Parathyroid adenoma (tissue), 2 donors: ENCODE results near the gene STON2.

Experiments
- H2AFZ ChIP-seq: fragments of 300-600 bp; sonication (generic); one replicate; pipeline ENCODE4 v1.7.0; 2017; ENCODE audit warnings: antibody characterized with exemption, mild to moderate bottlenecking
- H3K27ac ChIP-seq: fragments of 300-600 bp; sonication (generic); one replicate; pipeline ENCODE4 v1.7.0; 2017
- H3K27me3 ChIP-seq: fragments of 300-600 bp; sonication (generic); one replicate; pipeline ENCODE4 v1.7.0; 2017; ENCODE audit warnings: low read length; ENCODE audit not compliant: control insufficient read depth, insufficient read depth
- H3K36me3 ChIP-seq: fragments of 300-600 bp; sonication (generic); one replicate; pipeline ENCODE4 v1.7.0; 2017; ENCODE audit warnings: low read length; ENCODE audit not compliant: control insufficient read depth, insufficient read depth
- H3K4me1 ChIP-seq: fragments of 300-600 bp; sonication (generic); one replicate; pipeline ENCODE4 v1.7.0; 2017; ENCODE audit warnings: control low read depth
- H3K4me2 ChIP-seq: fragments of 300-600 bp; sonication (generic); one replicate; pipeline ENCODE4 v1.7.0; 2017; ENCODE audit warnings: low read length
- H3K4me3 ChIP-seq: fragments of 300-600 bp; sonication (generic); one replicate; pipeline ENCODE4 v1.7.0; 2017; ENCODE audit warnings: low read depth, low read length
- H3K79me2 ChIP-seq: fragments of 300-600 bp; sonication (generic); one replicate; pipeline ENCODE4 v1.7.0; 2017; ENCODE audit warnings: control low read depth
- H3K9ac ChIP-seq: fragments of 300-600 bp; sonication (generic); one replicate; pipeline ENCODE4 v1.7.0; 2017; ENCODE audit warnings: mild to moderate bottlenecking
- H3K9me3 ChIP-seq: fragments of 300-600 bp; sonication (generic); one replicate; pipeline ENCODE4 v1.7.0; 2017; ENCODE audit warnings: low read length; ENCODE audit not compliant: control insufficient read depth
- TF ChIP-seq, protein P1 (sequence below): fragments of 300-600 bp; sonication (generic); IDR thresholded peaks from one replicate; pipeline ENCODE4 v1.7.0; 2017; ENCODE audit warnings: antibody characterized with exemption, mild to moderate bottlenecking
- donor health status: primary hyperparathyroidism.

The STON2 gene

DNA sequence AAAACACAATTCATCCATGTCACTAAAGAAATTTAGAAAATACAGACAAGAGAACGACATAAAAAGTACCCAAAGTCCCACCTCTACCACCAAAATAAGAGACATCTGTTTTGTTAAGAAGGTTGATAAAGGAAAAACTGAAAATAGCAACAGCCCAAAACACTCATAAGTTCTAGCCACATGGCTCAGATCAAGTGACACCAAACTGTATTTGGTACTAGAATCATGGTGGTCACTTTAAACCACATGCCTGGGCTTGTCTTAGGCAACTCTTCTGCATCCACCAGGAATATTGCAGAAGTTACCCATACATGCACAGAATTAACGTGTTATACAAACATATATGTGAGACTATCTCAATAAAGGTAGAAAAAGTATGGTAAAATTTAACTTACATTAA, 101.2 kb downstream of the STON2 start:
- no peak overlapping the region for H3K4me3 ChIP-seq
- no peaks in the 10 kb centered on the region for H3K36me3 ChIP-seq
- no peaks in the 10 kb centered on the region for H3K4me1 ChIP-seq
- H3K79me2 ChIP-seq, result no peaks in the 10 kb centered on the region
- no peaks in the 10 kb centered on the region for H3K27me3 ChIP-seq
- H3K9me3 ChIP-seq, result no peaks in the 10 kb centered on the region
- TF ChIP-seq, protein P1, sequence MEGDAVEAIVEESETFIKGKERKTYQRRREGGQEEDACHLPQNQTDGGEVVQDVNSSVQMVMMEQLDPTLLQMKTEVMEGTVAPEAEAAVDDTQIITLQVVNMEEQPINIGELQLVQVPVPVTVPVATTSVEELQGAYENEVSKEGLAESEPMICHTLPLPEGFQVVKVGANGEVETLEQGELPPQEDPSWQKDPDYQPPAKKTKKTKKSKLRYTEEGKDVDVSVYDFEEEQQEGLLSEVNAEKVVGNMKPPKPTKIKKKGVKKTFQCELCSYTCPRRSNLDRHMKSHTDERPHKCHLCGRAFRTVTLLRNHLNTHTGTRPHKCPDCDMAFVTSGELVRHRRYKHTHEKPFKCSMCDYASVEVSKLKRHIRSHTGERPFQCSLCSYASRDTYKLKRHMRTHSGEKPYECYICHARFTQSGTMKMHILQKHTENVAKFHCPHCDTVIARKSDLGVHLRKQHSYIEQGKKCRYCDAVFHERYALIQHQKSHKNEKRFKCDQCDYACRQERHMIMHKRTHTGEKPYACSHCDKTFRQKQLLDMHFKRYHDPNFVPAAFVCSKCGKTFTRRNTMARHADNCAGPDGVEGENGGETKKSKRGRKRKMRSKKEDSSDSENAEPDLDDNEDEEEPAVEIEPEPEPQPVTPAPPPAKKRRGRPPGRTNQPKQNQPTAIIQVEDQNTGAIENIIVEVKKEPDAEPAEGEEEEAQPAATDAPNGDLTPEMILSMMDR, result no peak
- H2AFZ ChIP-seq, result no peak overlapping the region
- H3K27ac ChIP-seq, result no peak overlapping the region
- H3K9ac ChIP-seq, result no peak overlapping the region
- H3K4me2 ChIP-seq, result no peak overlapping the region

DNA sequence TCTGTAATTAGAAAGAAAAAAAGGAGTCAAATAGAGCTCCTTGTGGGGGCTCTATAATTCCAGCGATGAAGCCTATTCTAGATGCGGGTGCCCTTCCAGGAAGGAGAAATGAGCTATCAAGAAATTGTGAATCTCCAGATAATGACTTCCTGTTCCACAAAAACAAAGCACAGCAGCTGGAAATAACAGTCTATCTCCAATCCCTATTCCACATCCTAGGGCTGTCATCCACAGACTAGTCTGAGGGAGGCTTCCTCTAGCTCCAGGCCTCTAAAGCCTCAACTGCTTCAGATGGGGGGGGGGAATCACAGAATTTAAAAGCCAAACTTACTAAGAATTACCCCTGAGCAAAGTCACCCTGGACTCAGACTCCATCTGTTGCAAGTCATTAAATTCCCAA, 102.0 kb downstream of the STON2 start:
- no peak overlapping the region for H3K4me3 ChIP-seq
- no peaks in the 10 kb centered on the region for H3K9me3 ChIP-seq
- H3K9ac ChIP-seq, result no peak overlapping the region
- no peaks in the 10 kb centered on the region for H3K4me1 ChIP-seq
- H2AFZ ChIP-seq, result no peak overlapping the region
- TF ChIP-seq, protein P1, result no peak
- H3K27me3 ChIP-seq, result no peaks in the 10 kb centered on the region
- H3K79me2 ChIP-seq, result no peaks in the 10 kb centered on the region
- no peak overlapping the region for H3K4me2 ChIP-seq
- no peak overlapping the region for H3K27ac ChIP-seq
- H3K36me3 ChIP-seq, result no peaks in the 10 kb centered on the region

DNA sequence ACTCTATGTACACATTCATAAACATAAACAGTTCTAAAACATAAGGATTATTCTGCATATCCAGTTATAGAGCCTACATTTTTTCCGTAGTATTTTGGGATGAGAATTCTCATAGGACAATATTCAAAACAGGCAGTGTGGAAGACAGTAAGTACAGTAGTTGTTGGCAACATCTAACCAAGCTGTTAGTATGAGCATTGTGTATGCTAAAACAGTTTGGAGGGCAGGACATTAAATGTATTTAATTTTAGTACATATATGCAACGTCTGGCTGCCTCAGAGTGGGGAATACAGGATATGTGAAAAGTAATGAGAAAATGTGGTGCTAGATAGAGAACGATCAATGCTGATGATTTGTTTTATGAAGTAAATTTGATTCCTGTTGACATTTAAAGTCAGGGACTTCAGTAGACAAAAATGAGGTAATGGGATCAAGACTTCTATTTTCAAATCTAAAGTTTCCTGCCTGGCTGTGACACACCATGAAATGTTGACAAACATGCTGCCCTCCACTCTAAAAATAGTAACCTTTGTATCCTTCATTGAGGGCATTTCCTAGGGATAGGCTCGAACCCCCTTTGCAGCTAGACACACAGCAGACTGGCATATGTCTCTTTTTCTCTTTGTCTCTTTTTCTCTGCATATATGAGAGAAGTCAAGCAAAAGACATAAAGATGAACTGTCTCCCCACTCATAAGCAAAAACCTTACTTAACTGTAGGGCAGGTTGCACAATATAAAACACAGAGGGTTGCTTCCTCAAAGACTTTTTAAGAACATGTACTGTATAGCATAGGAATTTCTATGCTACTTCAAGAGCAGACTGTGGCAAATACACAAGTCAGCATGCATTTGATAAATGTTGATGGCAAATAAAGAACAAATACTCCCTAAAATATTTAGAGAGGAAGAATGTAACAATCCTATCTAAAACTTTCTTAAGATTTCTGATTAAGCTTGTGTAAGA, 103.9 kb downstream of the STON2 start:
- H3K27me3 ChIP-seq, result no peaks in the 10 kb centered on the region
- H3K27ac ChIP-seq, result no peak overlapping the region
- no peaks in the 10 kb centered on the region for H3K9me3 ChIP-seq
- no peak overlapping the region for H3K9ac ChIP-seq
- H2AFZ ChIP-seq, result no peak overlapping the region
- H3K36me3 ChIP-seq, result no peaks in the 10 kb centered on the region
- H3K4me2 ChIP-seq, result no peak overlapping the region
- no peaks in the 10 kb centered on the region for H3K4me1 ChIP-seq
- H3K79me2 ChIP-seq, result no peaks in the 10 kb centered on the region
- TF ChIP-seq, protein P1, result no peak
- H3K4me3 ChIP-seq, result no peak overlapping the region

DNA sequence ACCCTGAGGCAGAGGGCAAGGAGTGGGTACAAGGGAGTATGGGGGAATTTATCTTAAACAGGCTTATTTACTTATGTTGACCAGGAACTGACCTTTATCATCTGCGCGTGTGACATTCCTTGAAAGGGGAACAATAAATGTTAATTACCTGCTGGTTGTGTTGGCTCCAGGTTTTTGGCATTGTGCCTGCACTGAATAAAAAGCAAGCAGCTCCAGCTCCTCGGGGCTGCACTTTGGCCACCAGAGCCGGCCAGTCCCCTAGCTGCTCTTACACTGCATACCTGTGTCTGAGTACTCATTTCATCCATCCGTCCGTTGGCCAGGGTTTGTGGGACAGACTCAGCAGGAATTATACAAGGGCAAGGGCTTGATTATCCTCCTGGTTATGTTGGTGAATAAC, 110.6 kb downstream of the STON2 start:
- TF ChIP-seq, protein P1, result no peak
- H3K27me3 ChIP-seq, result no peaks in the 10 kb centered on the region
- no peak overlapping the region for H2AFZ ChIP-seq
- no peaks in the 10 kb centered on the region for H3K36me3 ChIP-seq
- no peak overlapping the region for H3K4me2 ChIP-seq
- no peak overlapping the region for H3K9ac ChIP-seq
- H3K9me3 ChIP-seq, result no peaks in the 10 kb centered on the region
- no peak overlapping the region for H3K4me3 ChIP-seq
- no peaks in the 10 kb centered on the region for H3K4me1 ChIP-seq
- no peak overlapping the region for H3K27ac ChIP-seq
- no peaks in the 10 kb centered on the region for H3K79me2 ChIP-seq
